ENCODE measurements around the gene SCUBE3. TPM values are rescaled to one million over a fixed set of nuclear protein-coding genes. Genes with fewer than 3 reads are reported as not detected.

The SCUBE3 gene
- total and polyA plus RNA-seq, 9 of the 15 experiments (the other 6 are each of a cell fraction or from before 2014, with no cell fraction given) = 0.01 to 0.11 TPM; not detected in 7

- TF ChIP-seq CREB5 (CRISPR knock-in tag; IDR thresholded peaks at IDR 0.05) (no peak), LARP7 (IDR thresholded peaks at IDR 0.05) (peak; percentile 79; the same call in 1 of the 2 replicates), MAZ (CRISPR knock-in tag; conservative IDR thresholded peaks at IDR 0.05 in 1 of 2, IDR thresholded peaks at IDR 0.05 in 1 of 2) (peak in 1 of 2 experiments; percentile 11; a peak in 2 of 4 replicates), SAP30 (IDR thresholded peaks at IDR 0.05; ENCODE audit: borderline replicate concordance, insufficient read depth, low read depth, low read length, poor library complexity, severe bottlenecking) (no peak), CBX3 (IDR thresholded peaks at IDR 0.05; ENCODE audit: borderline replicate concordance in 1 of 2, low read length in 2 of 2) (no peak), SMARCB1 (IDR thresholded peaks at IDR 0.05; ENCODE audit: insufficient read length, low read depth) (no peak), FUS (optimal IDR thresholded peaks at IDR 0.05; ENCODE audit: low read depth, low read length) (no peak), VEZF1 (CRISPR knock-in tag; IDR thresholded peaks at IDR 0.05) (no peak), GATAD2A (IDR thresholded peaks at IDR 0.05) (peak; percentile 41; the same call in 1 of the 2 replicates), KHSRP (IDR thresholded peaks at IDR 0.05) (0 out of 2 replicates have a peak, but pooled peaks have one; percentile 38), MAX (CRISPR knock-in tag; IDR thresholded peaks at IDR 0.05) (no peak), NR4A1 (CRISPR knock-in tag; IDR thresholded peaks at IDR 0.05) (0 out of 2 replicates have a peak, but pooled peaks have one; percentile 38), NR4A1 (tag; IDR thresholded peaks at IDR 0.05) (no peak), ZNF224 (CRISPR knock-in tag; IDR thresholded peaks at IDR 0.05) (no peak), ZNF165 (CRISPR knock-in tag; IDR thresholded peaks at IDR 0.05; ENCODE audit: borderline replicate concordance) (0 out of 2 replicates have a peak, but pooled peaks have one; percentile 46), CREB3L1 (IDR thresholded peaks at IDR 0.05; ENCODE audit: borderline replicate concordance, low read depth) (no peak), SREBF2 (CRISPR knock-in tag; IDR thresholded peaks at IDR 0.05) (no peak), TCF15 (CRISPR knock-in tag; IDR thresholded peaks at IDR 0.05) (peak; percentile 69; the same call in 1 of the 2 replicates), E2F4 (CRISPR knock-in tag; IDR thresholded peaks at IDR 0.05; ENCODE audit: low read depth) (no peak), NR1H2 (CRISPR knock-in tag; IDR thresholded peaks at IDR 0.05) (no peak), TAF1 (IDR thresholded peaks at IDR 0.05; ENCODE audit: control insufficient read depth, extremely low read depth, insufficient read depth, low read length, severe bottlenecking) (no peak), POLR3G (IDR thresholded peaks at IDR 0.05; ENCODE audit: extremely low read depth, insufficient read length, insufficient replicate concordance) (no peak)
Measured at GRCh38 chr6:35259948-35260590, 46.3 kb downstream of the SCUBE3 start (continued).
